IPS DF 4.7 (cell line): ENCODE data around the gene SDF4.

Experiments used
- DNase-seq: peaks from one replicate; pipeline ENCODE4 v3.0.0-alpha.2; 2013; ENCODE audit warnings: low spot score; ENCODE audit errors: extremely low read depth

Gene SDF4

GRCh38 chr1:1228596-1229321 lies 3.0 kb downstream of the SDF4 start:
- DNase-seq = no peak

- no peak for DNase-seq
Measured at GRCh38 chr1:1228187-1228586, 3.6 kb downstream of the SDF4 start.

GRCh38 chr1:1227386-1227785 lies 4.4 kb downstream of the SDF4 start:
- no peak for DNase-seq

- DNase-seq = no peak
Measured at GRCh38 chr1:1226566-1227362, 5.0 kb downstream of the SDF4 start.

GRCh38 chr1:1225913-1226312 lies 5.9 kb downstream of the SDF4 start:
- no peak for DNase-seq

GRCh38 chr1:1225238-1225845 lies 6.5 kb downstream of the SDF4 start:
- DNase-seq = no peak

- no peak for DNase-seq
Measured at GRCh38 chr1:1223891-1224290, 7.9 kb downstream of the SDF4 start.

GRCh38 chr1:1223321-1223720 lies 8.5 kb downstream of the SDF4 start:
- DNase-seq = no peak

GRCh38 chr1:1222575-1223225 lies 9.1 kb downstream of the SDF4 start:
- DNase-seq = no peak

- DNase-seq = no peak
Measured at GRCh38 chr1:1221887-1222574, 9.8 kb downstream of the SDF4 start.

GRCh38 chr1:1220197-1220596 lies 11.6 kb downstream of the SDF4 start:
- DNase-seq = no peak

GRCh38 chr1:1219341-1219740 lies 12.5 kb downstream of the SDF4 start:
- DNase-seq = no peak

GRCh38 chr1:1218524-1219200 lies 13.1 kb downstream of the SDF4 start:
- DNase-seq = no peak

GRCh38 chr1:1217621-1218523 lies 13.9 kb downstream of the SDF4 start:
- no peak for DNase-seq

GRCh38 chr1:1216770-1217620 lies 14.8 kb downstream of the SDF4 start:
- DNase-seq = no peak

- no peak for DNase-seq
Measured at GRCh38 chr1:1215881-1216605, 15.8 kb downstream of the SDF4 start.

- no peak for DNase-seq
Measured at GRCh38 chr1:1215080-1215676, 16.6 kb downstream of the SDF4 start.
